Measurements from ENCODE around the gene PWWP2B.
"Not testable (repeated sequence)": the region's sequence is repeated elsewhere in the genome, so short reads cannot be mapped to it uniquely, and the experiment has no call there.

Gene PWWP2B

DNA sequence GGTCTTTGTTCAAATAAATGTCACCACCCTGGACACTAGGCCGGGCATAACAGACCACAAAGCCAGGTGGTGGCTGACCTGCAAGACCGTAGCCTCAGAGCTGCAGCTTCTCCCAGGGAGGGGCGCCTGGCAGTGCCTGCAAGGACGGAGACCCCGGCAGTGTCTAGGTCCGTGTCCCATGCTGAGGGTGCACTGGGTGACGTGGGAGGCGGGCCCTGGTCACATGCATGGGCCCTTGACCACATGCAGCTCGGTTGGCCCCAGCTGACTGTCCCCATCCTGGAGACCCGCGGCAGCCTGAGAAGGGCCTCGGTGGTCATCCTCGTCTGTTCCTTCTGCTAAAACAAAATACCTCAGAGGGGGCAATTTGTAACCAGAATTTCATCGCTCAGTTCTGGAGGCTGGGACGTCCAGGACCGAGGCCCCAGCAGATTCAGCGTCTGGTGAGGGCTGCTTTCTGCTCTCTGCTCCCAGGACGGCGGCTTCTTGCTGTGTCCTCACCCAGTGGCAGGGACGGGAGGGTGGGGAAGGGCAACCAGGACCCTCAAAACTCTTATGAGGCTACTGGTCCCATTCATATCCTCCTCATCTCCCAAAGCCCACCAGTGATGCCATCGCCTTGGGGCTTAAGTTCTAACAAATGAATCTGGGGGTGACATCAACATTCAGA lies 36.8 kb downstream of the PWWP2B start:
- no peak for DNase-seq (ENCODE audit: low spot score)

DNA sequence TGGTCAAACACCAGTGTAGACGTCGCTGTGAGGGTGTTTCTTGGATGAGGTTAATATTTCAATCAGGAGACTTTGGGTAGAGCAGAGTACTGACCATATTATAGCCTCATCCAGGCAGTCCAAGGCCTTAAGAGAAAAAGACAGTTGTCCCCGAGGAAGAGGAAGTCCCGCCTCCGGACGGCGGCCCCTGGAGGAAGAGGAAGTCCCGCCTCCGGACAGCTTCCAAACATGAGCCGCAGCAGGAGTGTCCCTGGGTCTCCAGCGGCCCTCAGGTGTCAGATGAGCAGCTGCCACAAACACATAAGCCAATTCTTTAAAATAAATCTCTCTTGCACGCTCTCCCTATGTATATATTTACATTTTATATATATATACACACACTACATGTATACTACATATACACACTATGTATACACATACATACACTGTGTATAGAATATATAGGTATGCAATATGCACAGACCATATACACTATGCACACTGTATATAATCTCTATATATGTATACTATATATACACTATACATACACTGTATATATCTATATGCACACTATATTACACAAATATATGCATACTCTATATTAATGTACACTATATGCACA lies 37.5 kb downstream of the PWWP2B start:
- no peak for DNase-seq (ENCODE audit: low spot score)

GRCh38 chr10:132435320-132435719 lies 38.3 kb downstream of the PWWP2B start:
- not testable (repeated sequence) for DNase-seq (ENCODE audit: low spot score)

- DNase-seq (ENCODE audit: low spot score), result not testable (repeated sequence)
Measured at GRCh38 chr10:132436096-132436495, 39.1 kb downstream of the PWWP2B start.

DNA sequence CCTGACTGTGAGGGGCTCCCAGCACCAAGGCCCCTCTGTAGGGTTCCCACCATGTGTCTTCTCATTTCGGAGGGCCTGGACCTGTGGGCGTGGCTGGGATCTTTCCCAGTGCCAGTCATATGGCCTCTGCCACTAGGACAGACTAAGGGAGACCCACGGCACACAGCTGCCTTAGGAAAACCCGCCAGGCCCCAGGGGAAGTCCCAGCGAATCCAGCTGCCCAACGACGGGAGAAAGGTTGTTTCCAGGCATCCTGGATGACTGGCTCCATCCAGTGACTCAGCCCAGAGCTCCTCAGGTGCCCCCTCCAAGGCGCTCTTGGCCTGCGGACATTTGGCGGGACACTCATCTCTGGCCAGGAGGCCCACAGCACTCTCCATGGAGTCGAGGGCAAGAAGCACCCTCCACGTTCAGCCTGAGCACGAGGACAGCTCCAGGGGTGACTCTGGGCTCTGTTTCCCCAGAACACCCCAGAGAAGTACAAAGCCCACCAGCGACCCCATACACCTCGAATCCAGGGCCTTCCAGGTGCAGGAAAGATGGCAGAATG lies 39.9 kb downstream of the PWWP2B start:
- DNase-seq (ENCODE audit: low spot score), result no peak

- DNase-seq (ENCODE audit: low spot score), result no peak
Measured at GRCh38 chr10:132437541-132437950, 40.5 kb downstream of the PWWP2B start.

DNA sequence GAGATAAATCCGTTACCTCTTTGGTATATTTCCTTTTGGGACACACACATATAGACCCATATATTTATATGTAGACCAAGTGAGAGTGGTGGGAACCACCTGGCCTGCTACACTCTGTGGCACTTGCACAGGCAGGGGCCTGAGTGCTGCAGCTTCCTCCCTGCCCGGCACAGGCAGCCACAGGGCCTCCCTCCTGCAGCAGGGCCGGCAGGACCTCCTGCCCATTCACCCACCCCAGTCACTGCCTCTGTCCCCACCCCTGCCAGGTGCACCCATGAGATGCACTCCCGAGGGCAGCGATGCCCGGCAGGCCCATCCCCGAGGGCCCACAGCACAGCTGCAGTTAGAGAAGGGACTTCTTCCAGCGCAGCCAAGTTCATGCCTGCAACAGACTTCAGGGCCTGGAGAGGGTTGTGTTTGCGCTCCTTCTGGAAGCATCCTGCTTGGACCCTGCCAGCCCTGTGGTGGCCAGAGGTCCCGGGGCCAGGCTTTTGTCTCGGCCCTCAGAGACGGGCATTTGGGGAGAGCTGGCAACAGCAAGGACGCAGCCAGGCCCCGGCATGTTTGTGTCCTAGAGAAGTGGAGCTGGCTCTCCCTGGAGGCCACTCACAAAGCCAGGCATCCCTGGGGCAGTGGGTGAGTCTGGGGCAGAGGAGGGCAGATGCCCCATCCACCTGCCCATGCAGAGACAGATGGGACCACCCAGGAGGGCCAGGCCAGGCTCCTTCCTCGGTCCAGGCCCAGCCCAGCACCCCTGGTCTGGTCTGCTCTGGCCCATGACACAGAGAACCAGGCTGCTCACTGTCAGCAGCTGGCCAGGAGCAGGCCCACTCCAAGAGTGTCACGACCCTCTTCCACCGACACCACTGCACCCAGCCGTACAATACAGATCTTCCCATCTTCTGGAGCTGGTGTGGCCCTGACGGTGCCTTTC lies 41.4 kb downstream of the PWWP2B start:
- no peak for DNase-seq (ENCODE audit: low spot score)

DNA sequence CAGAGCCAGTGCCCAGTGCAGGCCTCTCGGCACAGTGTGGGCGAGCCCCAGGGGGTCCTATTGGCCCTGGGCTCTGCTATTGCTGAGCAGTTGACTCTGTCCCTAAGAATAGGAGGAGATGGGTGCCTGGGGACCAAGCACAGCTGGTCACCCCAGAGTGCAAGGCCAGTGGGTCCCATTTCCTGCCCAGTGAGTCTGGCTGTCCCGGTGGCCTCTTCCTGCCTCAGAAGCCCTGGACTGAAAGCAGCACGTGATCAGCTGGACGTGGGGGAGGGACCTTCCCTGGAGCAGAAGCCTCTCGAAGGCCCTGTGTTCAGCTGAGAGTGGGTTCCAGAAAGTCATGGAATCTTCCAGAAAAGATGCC lies 42.0 kb downstream of the PWWP2B start:
- no peak for DNase-seq (ENCODE audit: low spot score)

DNA sequence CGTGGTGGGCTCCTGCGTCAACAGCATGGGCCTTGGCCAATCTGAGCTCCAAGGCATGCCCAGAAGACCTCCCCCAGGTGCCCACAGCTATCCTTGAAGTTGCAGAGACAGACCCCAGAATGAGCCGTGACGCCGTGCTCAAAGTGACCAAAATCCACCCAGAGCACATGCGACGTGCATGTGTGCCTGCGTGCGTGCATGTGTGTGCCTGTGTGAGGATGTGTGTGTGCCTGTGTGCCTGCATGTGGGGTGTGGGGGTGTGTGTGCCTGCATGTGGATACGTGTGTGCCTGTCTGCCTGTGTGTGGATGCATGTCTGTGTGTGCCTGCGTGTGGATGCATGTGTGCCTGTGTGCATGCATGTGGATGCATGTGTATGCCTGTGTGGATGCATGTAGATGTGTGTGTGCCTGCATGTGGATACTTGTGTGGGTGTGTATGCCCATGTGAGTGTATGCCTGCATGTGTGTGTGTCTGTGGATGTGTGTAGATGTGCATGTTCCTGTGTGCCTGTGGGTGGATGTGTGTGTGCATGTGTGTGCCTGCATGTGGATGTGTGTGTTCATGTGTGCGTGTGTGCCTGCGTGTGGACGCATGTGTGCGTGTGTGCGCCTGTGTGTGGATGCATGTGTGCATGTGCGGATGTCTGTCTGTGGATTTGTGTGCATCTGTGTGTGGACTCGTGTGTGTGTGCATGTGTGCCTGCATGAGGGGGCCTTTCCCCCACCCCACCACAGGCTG lies 42.6 kb downstream of the PWWP2B start:
- no peak for DNase-seq (ENCODE audit: low spot score)

DNA sequence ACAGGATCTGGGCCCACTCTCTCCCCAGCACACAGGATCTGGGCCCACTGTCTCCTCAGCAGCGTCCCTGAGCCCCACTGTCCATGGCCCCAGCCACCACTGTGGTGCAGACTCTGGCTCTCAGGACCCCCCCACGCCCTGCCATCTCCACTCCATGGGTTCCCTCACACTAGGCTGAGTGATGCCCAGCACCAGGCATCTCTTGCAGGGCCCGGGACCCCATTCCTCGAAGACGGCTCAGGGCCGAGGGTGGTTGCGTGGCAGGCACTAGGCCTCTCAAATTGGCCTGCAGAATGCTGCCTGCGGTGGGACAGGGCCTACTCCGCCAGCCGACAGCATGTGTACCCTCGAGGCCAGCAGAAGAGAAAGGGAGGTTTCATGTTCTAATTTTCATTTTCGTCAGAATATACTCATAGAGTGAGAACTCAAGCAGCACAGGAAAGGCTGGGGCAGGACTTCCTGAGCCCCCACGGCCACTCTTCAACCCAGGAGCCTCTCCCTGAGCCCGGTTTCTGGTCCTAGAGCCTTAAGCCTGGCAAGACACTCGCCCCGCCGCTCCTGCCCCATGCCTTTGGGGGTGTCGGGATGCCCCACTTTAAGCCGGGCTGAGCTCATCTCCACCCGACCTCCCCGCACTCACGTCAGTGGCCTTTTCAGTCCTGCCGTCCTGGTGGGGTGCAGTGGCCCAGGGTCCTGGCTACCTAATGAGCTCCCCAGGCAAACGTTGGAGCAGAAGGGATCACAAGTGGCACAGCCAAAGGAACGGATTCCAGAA lies 44.0 kb downstream of the PWWP2B start:
- DNase-seq (ENCODE audit: low spot score), result no peak

- no peak for DNase-seq (ENCODE audit: low spot score)
Measured at GRCh38 chr10:132441818-132442524, 45.0 kb downstream of the PWWP2B start.

DNA sequence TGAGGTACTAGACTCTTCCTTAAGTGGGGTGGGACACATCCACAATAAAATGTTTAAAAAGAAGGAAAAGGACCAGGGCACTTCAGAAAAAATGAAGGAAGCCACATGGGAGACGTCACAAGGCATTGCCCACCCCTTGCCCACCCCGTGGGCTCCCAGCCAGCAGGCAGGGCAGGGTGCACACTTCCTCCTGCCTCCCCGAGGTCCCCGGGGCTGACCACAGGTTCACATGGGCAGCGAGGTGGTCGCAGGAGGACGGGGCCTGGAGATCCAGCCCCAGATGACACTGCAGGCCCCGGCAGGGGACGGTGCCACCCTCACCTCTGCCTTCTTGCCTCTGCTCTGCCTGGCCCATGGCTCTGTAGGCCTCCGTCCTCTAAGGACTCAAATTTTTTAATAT lies 45.6 kb downstream of the PWWP2B start:
- no peak for DNase-seq (ENCODE audit: low spot score)

- no peak for DNase-seq (ENCODE audit: low spot score)
Measured at GRCh38 chr10:132443605-132443982, 46.6 kb downstream of the PWWP2B start.

GRCh38 chr10:132443983-132444876 lies 47.2 kb downstream of the PWWP2B start:
- no peak for DNase-seq (ENCODE audit: low spot score)

GRCh38 chr10:132444877-132445351 lies 47.9 kb downstream of the PWWP2B start:
- DNase-seq (ENCODE audit: low spot score), result no peak

DNA sequence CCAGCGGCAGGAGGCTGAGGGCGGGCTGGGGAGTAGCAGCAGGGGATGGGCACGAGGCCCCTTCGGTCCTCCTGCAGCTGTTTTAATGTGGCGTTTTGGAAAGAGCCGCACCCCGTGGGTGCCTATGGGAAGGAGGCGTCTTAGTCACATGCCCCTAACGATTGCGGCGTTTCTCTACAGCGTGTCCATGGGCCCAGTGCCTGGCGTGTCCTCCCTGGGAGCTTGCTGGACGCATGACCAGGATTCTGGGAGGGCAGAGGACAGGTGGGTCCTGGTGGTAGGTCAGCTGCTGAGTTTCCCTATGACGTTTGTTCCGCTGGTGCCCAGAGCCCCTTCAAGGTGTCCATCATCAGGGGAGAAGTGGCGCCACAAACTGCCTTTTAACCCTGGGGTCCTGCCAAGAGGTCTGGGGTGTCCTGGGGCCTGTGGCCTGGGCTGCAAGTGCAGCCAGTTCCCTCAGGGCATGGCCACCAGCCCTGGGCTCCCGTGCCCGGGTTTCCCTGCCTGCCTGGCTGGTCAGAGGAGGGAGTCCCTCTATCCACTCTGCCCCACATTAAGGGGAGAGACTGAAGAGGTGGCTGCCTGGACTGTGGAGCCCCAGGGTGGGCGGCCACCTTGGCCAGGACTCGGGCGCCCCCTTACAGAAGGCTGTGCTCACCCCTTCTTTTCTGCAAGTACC lies 48.7 kb downstream of the PWWP2B start:
- DNase-seq (ENCODE audit: low spot score), result no peak

- DNase-seq (ENCODE audit: low spot score), result no peak
Measured at GRCh38 chr10:132446195-132446581, 49.2 kb downstream of the PWWP2B start.

DNA sequence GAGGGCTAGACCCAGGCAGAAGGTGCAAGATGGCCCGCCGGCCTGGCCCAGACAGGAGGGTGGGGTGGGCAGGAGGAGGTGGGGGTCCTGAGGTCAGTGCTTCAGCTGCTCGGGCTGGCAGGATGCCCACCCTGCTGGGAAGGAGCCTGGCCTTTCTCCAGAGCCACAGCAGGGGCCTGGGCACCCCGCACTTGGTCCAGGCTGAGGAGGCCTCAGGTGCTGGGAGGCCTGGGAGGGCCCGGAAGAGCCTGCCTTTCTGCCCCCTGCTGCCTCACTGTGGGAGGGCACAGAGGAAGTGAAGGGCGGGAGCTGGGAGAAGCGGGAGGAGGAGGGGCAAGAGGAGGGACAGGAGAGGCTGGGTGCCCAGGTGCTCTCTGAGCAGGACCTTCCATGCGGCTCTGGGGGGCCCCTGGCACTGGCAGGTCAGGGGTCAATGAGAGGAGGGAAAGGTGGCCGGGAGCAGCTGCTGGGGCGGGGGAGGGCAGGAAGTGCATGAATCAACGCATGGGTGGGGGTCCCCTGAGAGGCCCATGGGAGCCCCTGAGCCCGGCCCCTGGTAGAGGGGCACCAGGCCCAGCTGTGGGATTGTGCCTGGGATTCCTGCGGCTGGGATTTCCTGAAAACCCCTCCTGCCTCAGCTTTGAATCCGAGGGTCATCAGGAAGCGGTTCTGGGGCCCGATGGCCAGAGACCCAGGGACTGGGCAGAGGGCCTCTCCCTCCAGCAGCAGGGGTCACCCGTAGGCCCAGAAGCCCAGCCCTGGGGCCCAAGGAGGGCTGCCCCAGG lies 49.9 kb downstream of the PWWP2B start:
- DNase-seq (ENCODE audit: low spot score), result no peak

Data from left forelimb (tissue), 1 donor.